Activated CD4-positive, alpha-beta T cell treated with anti-CD3 and anti-CD28 coated beads, Interleukin-2, amount 10 ng/mL, durations not matched to agents 7 days and 5 days (primary cell): ENCODE results near the gene SLC39A7. TPM values are rescaled to one million over a fixed set of nuclear protein-coding genes. Genes with fewer than 3 reads are reported as not detected.

ENCODE experiments used
- CTCF ChIA-PET: fragments of 350-600 bp; sonication (Branson Sonifier 250); formaldehyde crosslinking; loops from one replicate; lab custom pipeline; 2021; ENCODE audit warnings: antibody characterized with exemption; lab: Charles Lee
- POLR2A ChIA-PET: fragments of 350-600 bp; sonication (Branson Sonifier 250); formaldehyde crosslinking; loops from one replicate; lab custom pipeline; 2021; ENCODE audit warnings: antibody characterized with exemption; lab: Charles Lee
- DNase-seq: peaks from one replicate; pipeline ENCODE4 v3.0.0-alpha.2; 2020
- H3K27ac Mint-ChIP-seq: one replicate; pipeline ENCODE4 v1.8.0; 2021; ENCODE audit warnings: mild to moderate bottlenecking, moderate library complexity, mixed read lengths
- H3K27me3 Mint-ChIP-seq: one replicate; pipeline ENCODE4 v1.8.0; 2021; ENCODE audit warnings: mixed read lengths
- H3K36me3 Mint-ChIP-seq: one replicate; pipeline ENCODE4 v1.8.0; 2021; ENCODE audit warnings: low read depth, mixed read lengths
- H3K4me1 Mint-ChIP-seq: one replicate; pipeline ENCODE4 v1.8.0; 2021; ENCODE audit warnings: mixed read lengths
- H3K4me3 Mint-ChIP-seq: one replicate; pipeline ENCODE4 v1.8.0; 2021; ENCODE audit warnings: mild to moderate bottlenecking, moderate library complexity, mixed read lengths
- H3K9me3 Mint-ChIP-seq: one replicate; pipeline ENCODE4 v1.8.0; 2021; ENCODE audit warnings: mixed read lengths
- total RNA-seq, 2 experiments: library from RNA; stranded (reverse); gene quantifications; one replicate each; pipeline ENCODE4 v1.2.3, GENCODE V29; 2021

SLC39A7 gene
- total RNA-seq, 2 experiments from 2014 or later, result 34.8 to 48.5 TPM

- CTCF ChIA-PET, result interaction anchor here (1.2 to 2.4 kb wide), 3 partner anchors 12 to 149 kb away, joined by 3 to 9 read pairs (median 6); no protein-coding TSS in a partner anchor
- Mint-ChIP-seq H3K9me3 (no peaks in the 10 kb centered on the region), H3K4me1 (peaks cover 35% of the 10 kb centered on the region), H3K27me3 (peaks cover 24% of the 10 kb centered on the region), H3K36me3 (peaks cover 33% of the 10 kb centered on the region), H3K27ac (no peak overlapping the region), H3K4me3 (no peak overlapping the region)
- POLR2A ChIA-PET, result no interaction called here
- DNase-seq, result no peak
These were observed 5.1 kb upstream of the SLC39A7 start for GRCh38 chr6:33195304-33196165.

GRCh38 chr6:33197431-33198048, 3.1 kb upstream of the SLC39A7 start:
- Mint-ChIP-seq H3K27ac (peak overlapping the region; percentile 83), H3K36me3 (peaks cover 52% of the 10 kb centered on the region)

GRCh38 chr6:33198159-33198852, 2.4 kb upstream of the SLC39A7 start:
- no peak for DNase-seq
- H3K4me1 Mint-ChIP-seq, result peaks cover 52% of the 10 kb centered on the region
- ChIA-PET CTCF (interaction anchor here (0.6 to 2.2 kb wide), 17 partner anchors 10 to 337 kb away, joined by 3 to 10 read pairs (median 5); partner anchors contain the start of genes B3GALT4 and RING1), POLR2A (no interaction called here)
- peak overlapping the region; percentile 83 for H3K27ac Mint-ChIP-seq
- H3K27me3 Mint-ChIP-seq, result peaks cover 3% of the 10 kb centered on the region
- H3K4me3 Mint-ChIP-seq, result peak overlapping the region; percentile 100
- peaks cover 57% of the 10 kb centered on the region for H3K36me3 Mint-ChIP-seq
- H3K9me3 Mint-ChIP-seq, result no peaks in the 10 kb centered on the region

More at GRCh38 chr6:33197431-33198048, 3.1 kb upstream of the SLC39A7 start:
- peaks cover 8% of the 10 kb centered on the region for H3K27me3 Mint-ChIP-seq
- H3K9me3 Mint-ChIP-seq, result no peaks in the 10 kb centered on the region
- peaks cover 48% of the 10 kb centered on the region for H3K4me1 Mint-ChIP-seq
- peak overlapping the region; percentile 100 for H3K4me3 Mint-ChIP-seq
- DNase-seq, result peak; percentile 54
- ChIA-PET POLR2A (interaction anchor here (0.5 kb wide), 1 partner anchor 366 kb away, joined by 4 read pairs; no protein-coding TSS in a partner anchor), CTCF (interaction anchor here (0.5 to 2.2 kb wide), 17 partner anchors 11 to 516 kb away, joined by 3 to 10 read pairs (median 4); partner anchors contain the start of genes B3GALT4 and RING1)

- Mint-ChIP-seq H3K4me3 (peak overlapping the region; percentile 100), H3K27me3 (no peaks in the 10 kb centered on the region), H3K36me3 (peaks cover 57% of the 10 kb centered on the region), H3K9me3 (no peaks in the 10 kb centered on the region), H3K4me1 (peaks cover 57% of the 10 kb centered on the region), H3K27ac (peak overlapping the region; percentile 83)
- ChIA-PET POLR2A (no interaction called here), CTCF (interaction anchor here (0.6 to 2.2 kb wide), 6 partner anchors 9 to 337 kb away, joined by 3 to 10 read pairs (median 4); partner anchors contain the start of gene RING1)
- no peak for DNase-seq
These were observed 1.7 kb upstream of the SLC39A7 start for GRCh38 chr6:33198853-33199436.

GRCh38 chr6:33199687-33200218, 914 bp upstream of the SLC39A7 start:
- no peaks in the 10 kb centered on the region for H3K27me3 Mint-ChIP-seq

GRCh38 chr6:33201147-33201545, 479 bp downstream of the SLC39A7 start:
- H3K36me3 Mint-ChIP-seq, result peaks cover 37% of the 10 kb centered on the region
- DNase-seq, result no peak
- H3K4me1 Mint-ChIP-seq, result peaks cover 74% of the 10 kb centered on the region
- no peaks in the 10 kb centered on the region for H3K27me3 Mint-ChIP-seq
- peak overlapping the region; percentile 100 for H3K4me3 Mint-ChIP-seq
- ChIA-PET POLR2A (interaction anchor here (0.6 kb wide), 1 partner anchor 9 kb away, joined by 3 read pairs; no protein-coding TSS in a partner anchor), CTCF (interaction anchor here (0.6 kb wide), 1 partner anchor 123 kb away, joined by 3 read pairs; no protein-coding TSS in a partner anchor)
- no peaks in the 10 kb centered on the region for H3K9me3 Mint-ChIP-seq
- H3K27ac Mint-ChIP-seq, result peak overlapping the region; percentile 99

More at GRCh38 chr6:33199687-33200218, 914 bp upstream of the SLC39A7 start:
- ChIA-PET CTCF (interaction anchor here (0.9 to 1.9 kb wide), 3 partner anchors 9 to 75 kb away, joined by 3 to 8 read pairs (median 4); partner anchors contain the start of gene RING1), POLR2A (no interaction called here)
- H3K4me3 Mint-ChIP-seq, result peak overlapping the region; percentile 100
- peaks cover 51% of the 10 kb centered on the region for H3K36me3 Mint-ChIP-seq
- H3K9me3 Mint-ChIP-seq, result no peaks in the 10 kb centered on the region
- H3K4me1 Mint-ChIP-seq, result peaks cover 62% of the 10 kb centered on the region
- peak; percentile 79 for DNase-seq
- H3K27ac Mint-ChIP-seq, result peak overlapping the region; percentile 74

- no peak for DNase-seq
- ChIA-PET CTCF (no interaction called here), POLR2A (no interaction called here)
- H3K27ac Mint-ChIP-seq, result peak overlapping the region; percentile 99
- H3K9me3 Mint-ChIP-seq, result no peaks in the 10 kb centered on the region
- H3K27me3 Mint-ChIP-seq, result no peaks in the 10 kb centered on the region
- H3K36me3 Mint-ChIP-seq, result peaks cover 32% of the 10 kb centered on the region
- H3K4me3 Mint-ChIP-seq, result peak overlapping the region; percentile 100
- peaks cover 79% of the 10 kb centered on the region for H3K4me1 Mint-ChIP-seq
These were observed 1.3 kb downstream of the SLC39A7 start for GRCh38 chr6:33201935-33202334.

GRCh38 chr6:33202799-33203198, 2.1 kb downstream of the SLC39A7 start:
- CTCF ChIA-PET, result no interaction called here
- H3K9me3 Mint-ChIP-seq, result no peaks in the 10 kb centered on the region
- POLR2A ChIA-PET, result interaction anchor here (0.6 kb wide), 1 partner anchor 115 kb away, joined by 4 read pairs; no protein-coding TSS in a partner anchor
- peaks cover 32% of the 10 kb centered on the region for H3K36me3 Mint-ChIP-seq
- H3K4me3 Mint-ChIP-seq, result peak overlapping the region; percentile 27
- no peak for DNase-seq
- no peaks in the 10 kb centered on the region for H3K27me3 Mint-ChIP-seq
- H3K27ac Mint-ChIP-seq, result no peak overlapping the region
- H3K4me1 Mint-ChIP-seq, result peaks cover 73% of the 10 kb centered on the region

GRCh38 chr6:33203443-33204164, 2.9 kb downstream of the SLC39A7 start:
- H3K4me1 Mint-ChIP-seq, result peaks cover 65% of the 10 kb centered on the region
- H3K36me3 Mint-ChIP-seq, result peaks cover 32% of the 10 kb centered on the region
- no peak overlapping the region for H3K27ac Mint-ChIP-seq
- ChIA-PET POLR2A (interaction anchor here (0.6 kb wide), 1 partner anchor 115 kb away, joined by 4 read pairs; no protein-coding TSS in a partner anchor), CTCF (interaction anchor here (0.5 kb wide), 1 partner anchor 348 kb away, joined by 3 read pairs; no protein-coding TSS in a partner anchor)
- no peaks in the 10 kb centered on the region for H3K27me3 Mint-ChIP-seq
- H3K9me3 Mint-ChIP-seq, result no peaks in the 10 kb centered on the region
- DNase-seq, result no peak
- H3K4me3 Mint-ChIP-seq, result peak overlapping the region; percentile 81

- Mint-ChIP-seq H3K9me3 (no peaks in the 10 kb centered on the region), H3K4me3 (peak overlapping the region; percentile 81), H3K27me3 (no peaks in the 10 kb centered on the region), H3K36me3 (peaks cover 33% of the 10 kb centered on the region), H3K27ac (peak overlapping the region; percentile 88), H3K4me1 (peaks cover 65% of the 10 kb centered on the region)
- POLR2A ChIA-PET, result no interaction called here
- no peak for DNase-seq
- CTCF ChIA-PET, result no interaction called here
These were observed 3.4 kb downstream of the SLC39A7 start for GRCh38 chr6:33204165-33204414.
